Measurements from ENCODE around the gene ZDHHC3. TPM values are rescaled to one million over a fixed set of nuclear protein-coding genes. Genes with fewer than 3 reads are reported as not detected.
A peak's percentile ranks its signal among the peaks of the same experiment; 100 is the strongest.

The ZDHHC3 gene
- total RNA-seq, 2 donors from 2014 or later: 64.6 to 91.7 TPM

DNA sequence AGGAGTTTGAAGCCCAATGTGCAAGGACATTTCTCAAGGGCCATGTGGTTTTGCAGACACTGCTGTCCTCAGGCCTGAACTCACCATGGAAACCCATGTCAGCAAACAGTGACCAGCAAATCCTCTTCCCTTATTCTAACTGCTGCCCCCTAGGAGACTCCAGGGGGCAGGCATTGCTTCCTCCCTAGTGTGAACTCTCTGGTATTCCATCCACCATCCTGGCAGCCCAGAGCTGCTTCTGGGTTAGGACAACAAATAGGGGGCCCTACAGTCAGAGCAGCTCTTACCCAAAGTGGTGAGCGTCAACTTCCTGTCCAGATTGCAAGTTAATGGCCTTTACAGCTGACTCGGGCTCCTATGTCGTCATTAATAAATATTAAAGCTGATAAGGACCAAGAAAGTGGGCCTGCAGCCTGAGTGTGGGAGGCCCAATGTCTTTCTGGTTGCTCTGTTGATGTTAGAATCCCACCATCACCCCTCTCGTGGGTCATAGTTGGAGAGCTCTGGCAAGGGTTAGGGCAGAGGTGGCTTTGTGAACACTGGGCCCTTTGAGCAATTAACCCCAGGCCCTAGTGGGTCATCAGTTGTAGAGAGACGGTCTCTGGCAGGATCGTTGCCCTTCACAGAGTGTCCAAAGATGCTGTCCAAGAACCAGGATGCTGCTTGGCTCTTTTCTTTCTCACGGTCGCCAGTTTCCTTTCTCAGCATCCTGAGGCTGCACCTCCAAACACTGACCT is 60.1 kb downstream of the ZDHHC3 start:
- Histone ChIP-seq H3K4me3 (no peak overlapping the region), H3K27me3 (replicated peaks; ENCODE audit: insufficient read depth) (peaks cover under 1% of the 10 kb centered on the region), H3K36me3 (no peaks in the 10 kb centered on the region), H3K27ac (no peak overlapping the region), H3K9me3 (no peaks in the 10 kb centered on the region), H3K4me1 (replicated peaks) (no peaks in the 10 kb centered on the region)
- no peak for DNase-seq (ENCODE audit: low spot score)
- intact Hi-C loops (cut with DNase I): loop anchor here (10.0 kb wide), 1 partner anchor 591 kb away; no protein-coding TSS in a partner anchor
- TF ChIP-seq POLR2AphosphoS5 (IDR thresholded peaks at IDR 0.05) (no peak), CTCF (IDR thresholded peaks at IDR 0.05) (no peak), POLR2A (IDR thresholded peaks at IDR 0.05) (no peak)
- WGBS: 82% methylated on average over 8 of the region's 8 CpGs

DNA sequence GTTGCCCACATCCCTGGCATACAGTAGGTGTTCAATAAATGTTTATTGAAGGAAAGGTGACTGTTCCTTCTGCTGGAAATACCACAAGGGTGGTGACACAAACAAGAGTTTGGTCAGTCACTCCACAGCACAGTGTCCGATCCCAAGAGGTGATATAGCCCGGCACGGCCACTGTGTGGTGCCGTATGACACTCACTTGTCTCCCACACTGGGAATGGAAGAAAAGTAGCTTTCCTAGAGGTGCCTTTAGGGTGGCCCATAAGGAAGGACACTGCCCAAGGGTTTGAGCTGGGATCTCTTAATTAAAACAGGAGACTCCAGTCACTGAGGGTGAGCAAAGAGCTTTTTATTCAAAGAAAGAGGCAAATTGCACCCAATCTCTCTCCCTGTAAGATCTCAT is 61.0 kb downstream of the ZDHHC3 start:
- Histone ChIP-seq H3K4me1 (replicated peaks) (no peaks in the 10 kb centered on the region), H3K9me3 (no peaks in the 10 kb centered on the region), H3K36me3 (no peaks in the 10 kb centered on the region), H3K4me3 (no peak overlapping the region), H3K27ac (no peak overlapping the region), H3K27me3 (replicated peaks; ENCODE audit: insufficient read depth) (peaks cover 3% of the 10 kb centered on the region)
- WGBS: 45% methylated on average over 4 of the region's 4 CpGs
- intact Hi-C loops (cut with DNase I): loop anchor here (5.0 to 10.0 kb wide), 2 partner anchors 383 to 590 kb away; no protein-coding TSS in a partner anchor
- no peak for DNase-seq (ENCODE audit: low spot score)
- TF ChIP-seq POLR2AphosphoS5 (IDR thresholded peaks at IDR 0.05): no peak
- peak in 1 of 4 experiments; percentile 47 for TF ChIP-seq CTCF (IDR thresholded peaks at IDR 0.05)
- no peak for TF ChIP-seq POLR2A (IDR thresholded peaks at IDR 0.05)

DNA sequence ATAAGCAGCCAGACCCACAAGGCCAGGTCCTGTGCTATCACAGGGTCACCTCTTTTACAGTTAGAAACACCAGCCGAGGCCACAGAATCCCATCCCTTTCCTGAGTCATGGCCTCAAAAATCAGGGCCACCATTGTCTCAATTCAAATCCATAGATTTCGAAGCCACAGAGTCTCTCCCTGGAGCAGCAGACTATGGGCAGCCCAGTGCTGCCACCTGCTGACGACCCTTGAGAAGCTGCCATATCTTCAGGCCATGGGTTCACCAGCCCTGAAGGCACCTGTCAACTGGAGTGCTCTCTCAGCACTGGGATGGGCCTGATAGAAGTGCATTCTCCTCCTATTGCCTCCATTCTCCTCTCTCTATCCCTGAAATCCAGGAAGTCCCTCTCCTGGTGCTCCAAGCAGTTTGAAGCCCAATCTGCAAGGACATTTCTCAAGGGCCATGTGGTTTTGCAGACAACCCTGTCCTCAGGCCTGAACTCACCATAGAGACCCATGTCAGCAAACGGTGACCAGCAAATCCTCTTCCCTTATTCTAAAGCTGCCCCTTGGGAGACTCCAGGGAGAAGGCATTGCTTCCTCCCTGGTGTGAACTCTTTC is 62.0 kb downstream of the ZDHHC3 start:
- no peak overlapping the region for H3K4me3 ChIP-seq
- no peaks in the 10 kb centered on the region for H3K4me1 ChIP-seq (replicated peaks)
- DNase-seq (ENCODE audit: low spot score): peak; percentile 61
- no peaks in the 10 kb centered on the region for H3K9me3 ChIP-seq
- peaks cover 3% of the 10 kb centered on the region for H3K27me3 ChIP-seq (replicated peaks; ENCODE audit: insufficient read depth)
- 37% methylated on average over 4 of the region's 4 CpGs for WGBS
- TF ChIP-seq CTCF (IDR thresholded peaks at IDR 0.05): peak; percentile 28 to 80 (median 74)
- TF ChIP-seq POLR2AphosphoS5 (IDR thresholded peaks at IDR 0.05): peak; percentile 23
- TF ChIP-seq POLR2A (IDR thresholded peaks at IDR 0.05): no peak
- intact Hi-C loops (cut with DNase I): loop anchor here (5.0 to 10.0 kb wide), 2 partner anchors 382 to 589 kb away; no protein-coding TSS in a partner anchor
- no peaks in the 10 kb centered on the region for H3K36me3 ChIP-seq
- H3K27ac ChIP-seq: no peak overlapping the region

GRCh38 chr3:44910693-44911092 is 65.3 kb downstream of the ZDHHC3 start:
- intact Hi-C loops (cut with DNase I): loop anchor here (5.0 to 10.0 kb wide), 2 partner anchors 378 to 586 kb away; no protein-coding TSS in a partner anchor
- no peaks in the 10 kb centered on the region for H3K4me1 ChIP-seq (replicated peaks)
- no peak overlapping the region for H3K27ac ChIP-seq
- no peak for DNase-seq (ENCODE audit: low spot score)
- WGBS: 96% methylated on average over 3 of the region's 3 CpGs
- H3K36me3 ChIP-seq: no peaks in the 10 kb centered on the region
- H3K9me3 ChIP-seq: no peaks in the 10 kb centered on the region
- H3K4me3 ChIP-seq: no peak overlapping the region
- TF ChIP-seq CTCF (IDR thresholded peaks at IDR 0.05) (no peak), POLR2AphosphoS5 (IDR thresholded peaks at IDR 0.05) (no peak), POLR2A (IDR thresholded peaks at IDR 0.05) (no peak)
- H3K27me3 ChIP-seq (replicated peaks; ENCODE audit: insufficient read depth): peaks cover 3% of the 10 kb centered on the region
